Stimulated activated memory B cell treated with anti-CD40 and anti-IgM and Interleukin-4, amounts not matched to agents 10 μg/mL and 1 μg/mL and 100 μg/mL, for 72 hours (primary cell): ENCODE data around the gene SLC23A2.
"Not testable (repeated sequence)": the region's sequence is repeated elsewhere in the genome, so short reads cannot be mapped to it uniquely, and the experiment has no call there.

Experiments used
- ATAC-seq: fragments of 150-1000 bp; cut with Tn5 transposase; 2 replicates; pipeline ENCODE4 v1.10.0; 2021
- H3K27ac Mint-ChIP-seq: one replicate; pipeline ENCODE4 v1.8.0; 2022; ENCODE audit warnings: mild to moderate bottlenecking, mixed read lengths
- H3K27me3 Mint-ChIP-seq: one replicate; pipeline ENCODE4 v1.8.0; 2022; ENCODE audit warnings: mixed read lengths
- H3K36me3 Mint-ChIP-seq: one replicate; pipeline ENCODE4 v1.8.0; 2022; ENCODE audit warnings: mixed read lengths
- H3K4me1 Mint-ChIP-seq: one replicate; pipeline ENCODE4 v1.8.0; 2022; ENCODE audit warnings: mixed read lengths
- H3K4me3 Mint-ChIP-seq: one replicate; pipeline ENCODE4 v1.8.0; 2022; ENCODE audit warnings: mild to moderate bottlenecking, moderate library complexity, mixed read lengths
- H3K9me3 Mint-ChIP-seq: one replicate; pipeline ENCODE4 v1.8.0; 2022; ENCODE audit warnings: mixed read lengths

The SLC23A2 gene

GRCh38 chr20:5028258-5029059 is 27.1 kb upstream of the SLC23A2 start:
- H3K9me3 Mint-ChIP-seq, H3K27ac Mint-ChIP-seq, ATAC-seq, H3K4me3 Mint-ChIP-seq, H3K27me3 Mint-ChIP-seq, H3K36me3 Mint-ChIP-seq: not testable (repeated sequence)
- peaks cover 13% of the 10 kb centered on the region for H3K4me1 Mint-ChIP-seq

DNA sequence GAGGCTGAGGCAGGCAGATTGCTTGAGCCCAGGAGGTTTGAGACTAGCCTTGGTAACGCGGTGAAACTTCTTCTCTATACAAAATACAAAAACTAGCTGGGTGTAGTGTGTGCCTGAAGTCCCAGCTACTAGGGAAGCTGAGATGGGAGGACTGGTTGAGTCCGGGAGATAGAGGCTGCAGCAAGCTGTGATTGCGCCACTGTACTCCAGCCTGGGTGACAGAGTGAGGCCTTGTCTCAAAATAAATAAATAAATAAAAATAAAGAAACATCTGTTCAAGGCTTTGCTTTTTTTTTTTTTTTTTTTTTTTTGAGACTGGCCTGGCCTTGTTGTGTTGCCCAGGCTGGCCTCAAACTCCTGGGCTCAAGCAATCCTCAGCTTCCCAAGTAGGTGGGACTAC is 23.7 kb upstream of the SLC23A2 start:
- no peak for ATAC-seq
- H3K27me3 Mint-ChIP-seq, result no peaks in the 10 kb centered on the region
- peak overlapping the region; percentile 10 for H3K27ac Mint-ChIP-seq

GRCh38 chr20:5024103-5024502 is 22.8 kb upstream of the SLC23A2 start:
- Mint-ChIP-seq H3K4me3 (no peak overlapping the region), H3K9me3 (no peaks in the 10 kb centered on the region), H3K36me3 (no peaks in the 10 kb centered on the region), H3K27ac (no peak overlapping the region), H3K4me1 (no peaks in the 10 kb centered on the region), H3K27me3 (no peaks in the 10 kb centered on the region)
- no peak for ATAC-seq

More for the DNA sequence above, 23.7 kb upstream of the SLC23A2 start:
- no peaks in the 10 kb centered on the region for H3K36me3 Mint-ChIP-seq
- H3K4me1 Mint-ChIP-seq, result no peaks in the 10 kb centered on the region
- no peak overlapping the region for H3K4me3 Mint-ChIP-seq
- no peaks in the 10 kb centered on the region for H3K9me3 Mint-ChIP-seq

- not testable (repeated sequence) for H3K9me3 Mint-ChIP-seq, H3K27me3 Mint-ChIP-seq
Observed at GRCh38 chr20:5023171-5023570, 21.9 kb upstream of the SLC23A2 start.

GRCh38 chr20:5020760-5021159 is 19.4 kb upstream of the SLC23A2 start:
- Mint-ChIP-seq H3K9me3 (no peaks in the 10 kb centered on the region), H3K36me3 (no peaks in the 10 kb centered on the region), H3K4me1 (no peaks in the 10 kb centered on the region), H3K27me3 (no peaks in the 10 kb centered on the region), H3K4me3 (no peak overlapping the region), H3K27ac (peak overlapping the region; percentile 1)
- ATAC-seq, result no peak

More at GRCh38 chr20:5023171-5023570, 21.9 kb upstream of the SLC23A2 start:
- H3K4me3 Mint-ChIP-seq, H3K4me1 Mint-ChIP-seq, H3K36me3 Mint-ChIP-seq, H3K27ac Mint-ChIP-seq, ATAC-seq: not testable (repeated sequence)

DNA sequence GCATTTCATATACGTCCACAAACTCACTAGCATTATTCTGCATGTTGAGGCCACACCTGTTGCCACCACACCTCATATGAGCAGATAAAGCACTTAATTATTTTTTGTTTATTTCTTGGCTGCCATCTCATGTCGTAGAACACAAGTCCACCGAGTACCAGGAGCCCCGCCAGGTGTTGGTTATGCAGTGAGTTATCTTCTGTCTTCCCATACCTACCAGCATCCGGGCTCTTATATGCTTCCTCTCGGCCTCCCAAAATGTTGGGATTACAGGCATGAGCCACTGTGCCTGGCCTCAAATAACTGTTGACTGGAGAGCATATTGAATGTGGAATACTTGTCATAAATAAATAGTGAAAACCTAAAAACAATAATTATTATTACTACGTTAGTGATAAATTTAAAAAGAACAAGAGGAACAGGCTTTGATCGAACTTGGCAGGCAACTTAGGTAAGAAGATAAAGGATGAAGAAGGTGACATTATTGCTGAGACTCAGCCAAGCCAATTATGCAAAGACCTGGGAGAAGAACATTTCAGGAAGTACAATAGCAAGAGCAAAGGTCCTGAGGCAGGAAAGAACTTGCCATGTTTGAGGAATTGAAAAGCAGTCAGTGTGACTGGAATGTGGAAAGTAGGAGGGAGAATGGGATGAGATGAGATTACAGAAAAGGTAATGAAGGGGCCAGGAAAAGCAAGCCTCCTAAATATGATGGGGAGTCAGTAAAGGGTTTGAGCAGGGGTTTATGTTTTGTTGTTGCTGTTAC is 12.6 kb upstream of the SLC23A2 start:
- H3K9me3 Mint-ChIP-seq, result no peaks in the 10 kb centered on the region
- no peaks in the 10 kb centered on the region for H3K27me3 Mint-ChIP-seq
- no peak overlapping the region for H3K27ac Mint-ChIP-seq
- no peak for ATAC-seq
- no peak overlapping the region for H3K4me3 Mint-ChIP-seq
- peaks cover 23% of the 10 kb centered on the region for H3K4me1 Mint-ChIP-seq
- H3K36me3 Mint-ChIP-seq, result no peaks in the 10 kb centered on the region

DNA sequence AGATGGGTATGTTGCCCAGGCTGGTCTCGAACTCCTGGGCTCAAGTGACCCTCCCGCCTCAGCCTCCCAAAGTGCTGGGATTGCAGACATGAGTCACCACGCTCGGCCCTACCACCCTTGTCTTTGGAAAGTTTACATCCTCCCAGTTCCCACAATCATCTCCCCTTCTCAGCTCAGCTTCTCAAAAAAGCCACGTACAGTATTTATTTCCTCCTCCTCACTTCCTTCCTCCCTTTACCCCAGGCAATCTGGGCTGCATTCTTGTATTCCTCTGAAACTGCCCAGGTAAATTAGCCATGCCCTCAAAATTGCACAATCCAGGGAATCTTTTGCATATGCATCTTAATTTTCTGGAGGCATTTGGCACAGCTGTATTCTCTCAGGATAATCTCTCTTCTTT is 7.4 kb upstream of the SLC23A2 start:
- Mint-ChIP-seq H3K27me3 (no peaks in the 10 kb centered on the region), H3K4me3 (no peak overlapping the region), H3K27ac (peak overlapping the region; percentile 44), H3K36me3 (no peaks in the 10 kb centered on the region), H3K9me3 (no peaks in the 10 kb centered on the region), H3K4me1 (peaks cover 39% of the 10 kb centered on the region)
- no peak for ATAC-seq

GRCh38 chr20:5005326-5005725 is 4.0 kb upstream of the SLC23A2 start:
- Mint-ChIP-seq H3K27ac (no peak overlapping the region), H3K4me1 (peaks cover 45% of the 10 kb centered on the region), H3K36me3 (peaks cover 6% of the 10 kb centered on the region), H3K27me3 (no peaks in the 10 kb centered on the region), H3K9me3 (no peaks in the 10 kb centered on the region), H3K4me3 (no peak overlapping the region)
- no peak for ATAC-seq

- ATAC-seq, H3K27ac Mint-ChIP-seq, H3K27me3 Mint-ChIP-seq, H3K9me3 Mint-ChIP-seq, H3K4me3 Mint-ChIP-seq, H3K36me3 Mint-ChIP-seq: not testable (repeated sequence)
- peaks cover 47% of the 10 kb centered on the region for H3K4me1 Mint-ChIP-seq
Observed at GRCh38 chr20:5004825-5005224, 3.5 kb upstream of the SLC23A2 start.

- no peaks in the 10 kb centered on the region for H3K9me3 Mint-ChIP-seq
- no peak overlapping the region for H3K4me3 Mint-ChIP-seq
- H3K27ac Mint-ChIP-seq, result peak overlapping the region; percentile 10
- no peaks in the 10 kb centered on the region for H3K27me3 Mint-ChIP-seq
- H3K4me1 Mint-ChIP-seq, result peaks cover 45% of the 10 kb centered on the region
- ATAC-seq, result no peak
- H3K36me3 Mint-ChIP-seq, result peaks cover 7% of the 10 kb centered on the region
Observed at GRCh38 chr20:5003626-5004025, 2.3 kb upstream of the SLC23A2 start.

GRCh38 chr20:5002077-5002413 is 735 bp upstream of the SLC23A2 start:
- H3K4me3 Mint-ChIP-seq, result peak overlapping the region; percentile 100
- no peak for ATAC-seq
- H3K9me3 Mint-ChIP-seq, result no peaks in the 10 kb centered on the region
- H3K27ac Mint-ChIP-seq, result peak overlapping the region; percentile 96
- no peaks in the 10 kb centered on the region for H3K27me3 Mint-ChIP-seq
- peaks cover 19% of the 10 kb centered on the region for H3K36me3 Mint-ChIP-seq
- peaks cover 52% of the 10 kb centered on the region for H3K4me1 Mint-ChIP-seq

DNA sequence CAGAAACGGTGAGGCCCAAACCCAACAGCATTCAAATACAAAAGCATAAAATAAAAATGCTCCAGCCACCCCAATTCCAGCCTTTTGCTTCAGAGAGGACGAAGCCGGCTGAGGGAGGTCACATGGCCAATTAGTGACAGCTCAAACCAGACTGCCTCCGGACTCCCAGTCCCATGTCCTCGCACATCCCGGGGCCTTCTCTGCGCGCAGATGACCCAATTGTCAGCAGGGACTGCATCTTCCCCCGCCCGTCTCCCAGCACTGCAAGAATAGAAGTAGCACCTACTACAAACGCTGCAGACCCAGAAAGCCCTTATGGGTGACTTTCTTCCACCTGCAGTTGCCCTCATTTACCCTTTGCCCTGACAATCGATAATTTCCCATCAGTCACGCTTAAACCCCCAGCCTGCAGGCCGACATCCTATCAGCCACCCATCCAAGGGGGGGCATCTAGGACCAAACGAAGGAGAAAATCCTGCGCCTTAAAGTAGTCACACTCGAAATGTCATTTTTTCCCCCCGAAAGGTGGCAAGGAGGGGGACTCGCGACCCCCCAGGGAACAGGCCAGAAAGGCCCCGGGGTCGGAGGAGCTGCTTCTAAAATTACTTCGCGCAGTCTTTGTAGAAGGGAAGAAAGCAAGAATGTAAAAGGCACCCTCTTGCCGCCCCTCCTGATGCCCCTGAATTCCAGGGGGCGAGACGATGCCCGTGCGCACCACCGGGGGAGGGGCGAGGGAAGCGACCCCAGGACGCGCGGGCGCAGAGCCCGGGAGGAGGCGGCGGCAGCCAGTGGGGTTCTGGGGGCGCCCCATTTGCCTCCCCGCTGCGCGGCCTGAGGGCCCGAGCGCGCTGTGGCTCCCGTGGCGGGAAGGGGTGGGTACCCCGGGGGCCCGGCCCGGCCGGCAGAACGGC is 792 bp downstream of the SLC23A2 start:
- Mint-ChIP-seq H3K4me1 (peaks cover 65% of the 10 kb centered on the region), H3K36me3 (peaks cover 22% of the 10 kb centered on the region), H3K27me3 (no peaks in the 10 kb centered on the region), H3K27ac (peak overlapping the region; percentile 90), H3K4me3 (peak overlapping the region; percentile 90), H3K9me3 (no peaks in the 10 kb centered on the region)
- ATAC-seq, result peak; percentile 57

DNA sequence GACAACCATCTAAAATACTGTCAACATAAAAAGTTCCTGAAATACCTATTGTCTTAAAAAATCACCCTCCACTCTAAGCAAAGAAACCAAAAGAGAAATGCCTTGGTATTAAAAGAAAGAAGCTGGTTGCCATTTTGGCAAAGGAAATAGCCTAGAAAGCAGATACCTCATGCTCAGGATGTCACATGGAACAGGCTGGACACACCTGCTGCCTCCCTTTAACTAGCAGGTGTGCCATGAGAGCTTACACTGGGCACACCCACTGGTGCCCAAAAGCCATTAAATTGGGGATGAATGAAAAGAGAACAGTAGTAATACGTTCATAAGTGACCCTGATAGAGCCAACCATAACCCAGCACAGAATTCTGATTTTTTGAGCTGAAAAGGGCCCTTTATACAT is 1.5 kb downstream of the SLC23A2 start:
- peak overlapping the region; percentile 90 for H3K27ac Mint-ChIP-seq
- no peak for ATAC-seq
- H3K4me1 Mint-ChIP-seq, result peaks cover 73% of the 10 kb centered on the region

DNA sequence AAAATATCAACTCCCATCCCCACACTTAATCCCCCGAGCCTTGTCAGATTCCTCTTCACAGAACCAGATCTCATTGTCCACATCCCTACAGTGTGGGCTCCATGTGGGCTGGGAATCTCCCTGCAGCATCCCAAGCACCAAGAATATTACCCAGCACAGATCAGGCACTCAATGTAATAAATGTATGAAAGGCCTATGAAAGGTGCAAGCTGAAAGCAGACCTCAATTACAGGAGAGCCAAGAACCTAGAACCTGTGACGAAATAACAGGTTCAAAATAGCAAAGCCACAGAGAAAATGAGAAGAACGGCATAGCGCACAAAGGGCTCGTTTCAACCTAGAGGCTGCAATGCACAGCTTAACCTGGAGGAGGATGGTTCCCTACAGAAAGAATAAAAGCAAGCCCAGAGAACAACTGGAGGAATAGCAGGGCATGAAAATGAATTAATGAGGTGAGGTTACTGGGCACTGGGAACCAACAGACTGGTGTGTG is 3.1 kb downstream of the SLC23A2 start:
- Mint-ChIP-seq H3K27me3 (no peaks in the 10 kb centered on the region), H3K4me1 (peaks cover 79% of the 10 kb centered on the region), H3K27ac (peak overlapping the region; percentile 90), H3K4me3 (peak overlapping the region; percentile 90), H3K36me3 (peaks cover 33% of the 10 kb centered on the region), H3K9me3 (no peaks in the 10 kb centered on the region)
- ATAC-seq, result peak; percentile 48

More for the DNA sequence above, 1.5 kb downstream of the SLC23A2 start:
- no peaks in the 10 kb centered on the region for H3K27me3 Mint-ChIP-seq
- H3K9me3 Mint-ChIP-seq, result no peaks in the 10 kb centered on the region
- H3K36me3 Mint-ChIP-seq, result peaks cover 30% of the 10 kb centered on the region
- peak overlapping the region; percentile 90 for H3K4me3 Mint-ChIP-seq

GRCh38 chr20:4997222-4997621 is 4.1 kb downstream of the SLC23A2 start:
- H3K9me3 Mint-ChIP-seq, result no peaks in the 10 kb centered on the region
- peak overlapping the region; percentile 90 for H3K27ac Mint-ChIP-seq

More at GRCh38 chr20:4997222-4997621, 4.1 kb downstream of the SLC23A2 start:
- H3K36me3 Mint-ChIP-seq, result peaks cover 33% of the 10 kb centered on the region
- H3K4me3 Mint-ChIP-seq, result peak overlapping the region; percentile 15
- H3K4me1 Mint-ChIP-seq, result peaks cover 84% of the 10 kb centered on the region
- H3K27me3 Mint-ChIP-seq, result no peaks in the 10 kb centered on the region
- ATAC-seq, result no peak
